H1 (cell line): Measurements from ENCODE around the gene IGFBP1.

Experiments used
- E2F6 ChIP-seq: IDR thresholded peaks from 2 replicates; pipeline ENCODE4 v1.6.1; 2012; ENCODE audit warnings: inconsistent platforms
- GABPA ChIP-seq: IDR thresholded peaks from 2 replicates; pipeline ENCODE4 v1.6.1; 2011; ENCODE audit warnings: mild to moderate bottlenecking, low read length, moderate library complexity, borderline replicate concordance; ENCODE audit not compliant: insufficient read depth
- MAX ChIP-seq: IDR thresholded peaks from 2 replicates; pipeline ENCODE4 v1.6.1; 2012; ENCODE audit warnings: inconsistent platforms
- TAF1 ChIP-seq: IDR thresholded peaks from 2 replicates; pipeline ENCODE4 v1.6.1; 2011; ENCODE audit warnings: mild to moderate bottlenecking, low read depth, low read length
- TAF7 ChIP-seq: optimal IDR thresholded peaks from 2 replicates; pipeline ENCODE3; 2011; ENCODE audit warnings: low read depth, mild to moderate bottlenecking, inconsistent platforms, low read length, moderate library complexity, borderline replicate concordance
- TF ChIP-seq, protein P1 (sequence below), 3 experiments: IDR thresholded peaks; 1 replicate in 2 of 3; 2 replicates in 1 of 3; pipeline versions ENCODE4 v1.5.1 to v1.6.1; 2011; ENCODE audit warnings: low read length in 3 of 3, mild to moderate bottlenecking in 3 of 3, inconsistent platforms in 2 of 3, low read depth in 1 of 3, moderate library complexity in 1 of 3; ENCODE audit not compliant: insufficient read depth in 1 of 3; ENCODE audit errors: control extremely low read depth in 1 of 3

DNA sequence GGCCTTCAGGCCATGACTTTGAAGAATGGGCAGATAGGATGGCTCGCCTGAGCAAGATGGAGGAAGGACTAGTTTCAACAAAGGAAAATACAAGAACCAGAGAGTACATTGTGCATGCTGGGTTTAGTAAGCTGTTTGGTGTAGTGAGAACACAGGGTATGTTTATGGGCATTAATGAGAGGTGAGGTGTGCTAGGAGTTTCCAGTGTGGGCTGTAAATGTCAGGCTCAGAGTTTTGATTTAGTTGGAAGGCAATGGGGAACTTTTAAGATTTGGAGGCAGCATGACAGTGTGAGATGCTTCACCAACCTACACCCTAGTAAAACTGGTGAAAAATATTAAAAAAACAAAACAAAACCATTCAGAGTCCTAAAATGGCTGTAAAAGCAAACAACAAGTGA lies 13.3 kb downstream of the IGFBP1 start:
- TF ChIP-seq E2F6 (no peak), TAF1 (no peak), MAX (no peak), GABPA (no peak), TAF7 (no peak)
- TF ChIP-seq, protein P1, sequence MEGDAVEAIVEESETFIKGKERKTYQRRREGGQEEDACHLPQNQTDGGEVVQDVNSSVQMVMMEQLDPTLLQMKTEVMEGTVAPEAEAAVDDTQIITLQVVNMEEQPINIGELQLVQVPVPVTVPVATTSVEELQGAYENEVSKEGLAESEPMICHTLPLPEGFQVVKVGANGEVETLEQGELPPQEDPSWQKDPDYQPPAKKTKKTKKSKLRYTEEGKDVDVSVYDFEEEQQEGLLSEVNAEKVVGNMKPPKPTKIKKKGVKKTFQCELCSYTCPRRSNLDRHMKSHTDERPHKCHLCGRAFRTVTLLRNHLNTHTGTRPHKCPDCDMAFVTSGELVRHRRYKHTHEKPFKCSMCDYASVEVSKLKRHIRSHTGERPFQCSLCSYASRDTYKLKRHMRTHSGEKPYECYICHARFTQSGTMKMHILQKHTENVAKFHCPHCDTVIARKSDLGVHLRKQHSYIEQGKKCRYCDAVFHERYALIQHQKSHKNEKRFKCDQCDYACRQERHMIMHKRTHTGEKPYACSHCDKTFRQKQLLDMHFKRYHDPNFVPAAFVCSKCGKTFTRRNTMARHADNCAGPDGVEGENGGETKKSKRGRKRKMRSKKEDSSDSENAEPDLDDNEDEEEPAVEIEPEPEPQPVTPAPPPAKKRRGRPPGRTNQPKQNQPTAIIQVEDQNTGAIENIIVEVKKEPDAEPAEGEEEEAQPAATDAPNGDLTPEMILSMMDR (IDR thresholded peaks at IDR 0.05; ENCODE audit: control extremely low read depth in 1 of 3, insufficient read depth in 1 of 3, low read depth in 1 of 3, low read length in 3 of 3), result no peak
